HepG2 (cell line): Measurements from ENCODE around the gene NAP1L4.

Experiments
- DNMT3B ChIP-seq: conservative IDR thresholded peaks from 2 replicates; pipeline ENCODE4 v1.6.1; 2016; ENCODE audit warnings: missing biosample characterization, control low read depth
- EP300 ChIP-seq, 3 experiments: sonication (generic) in 1 of 3; formaldehyde crosslinking in 1 of 3; IDR thresholded peaks; 2 replicates each; pipeline versions ENCODE4 v1.5.1 to v1.6.1; 2011 to 2020; ENCODE audit warnings: low read depth in 2 of 3, low read length in 2 of 3, borderline replicate concordance in 1 of 3, improper control_type of control experiment in 1 of 3, mild to moderate bottlenecking in 1 of 3, missing genetic modification reagents in 1 of 3, moderate library complexity in 1 of 3
- KLF13 ChIP-seq: sonication (generic); formaldehyde crosslinking; IDR thresholded peaks from 2 replicates; pipeline ENCODE4 v1.4.0; 2020; ENCODE audit warnings: mild to moderate bottlenecking, missing genetic modification reagents
- MAF1 ChIP-seq: sonication (generic); formaldehyde crosslinking; IDR thresholded peaks from 2 replicates; pipeline ENCODE4 v1.5.0; 2020; ENCODE audit warnings: missing genetic modification reagents, borderline replicate concordance
- NCOR1 ChIP-seq: fragments of 200-600 bp; sonication (generic); IDR thresholded peaks from 2 replicates; pipeline ENCODE4 v1.7.0; 2017; ENCODE audit warnings: antibody characterized with exemption, low read length, borderline replicate concordance
- SIN3B ChIP-seq: fragments of 150-350 bp; IDR thresholded peaks from 2 replicates; pipeline ENCODE4 v1.6.1; 2014; ENCODE audit warnings: low read length
- TF ChIP-seq, protein P1 (sequence below): sonication (generic); formaldehyde crosslinking; IDR thresholded peaks from 2 replicates; pipeline ENCODE4 v1.5.0; 2020; ENCODE audit warnings: mild to moderate bottlenecking, missing genetic modification reagents, moderate library complexity
- TF ChIP-seq, protein P2 (sequence below): sonication (generic); formaldehyde crosslinking; IDR thresholded peaks from 2 replicates; pipeline ENCODE4 v1.4.0; 2020; ENCODE audit warnings: missing genetic modification reagents
- TF ChIP-seq, protein P3 (sequence below): sonication (generic); formaldehyde crosslinking; IDR thresholded peaks from 2 replicates; pipeline ENCODE4 v1.9.0; 2021; ENCODE audit warnings: missing genetic modification reagents, mild to moderate bottlenecking, borderline replicate concordance
- TF ChIP-seq, protein P4 (sequence below): fragments of 450-650 bp; IDR thresholded peaks from 2 replicates; pipeline ENCODE4 v1.6.1; 2016

DNA sequence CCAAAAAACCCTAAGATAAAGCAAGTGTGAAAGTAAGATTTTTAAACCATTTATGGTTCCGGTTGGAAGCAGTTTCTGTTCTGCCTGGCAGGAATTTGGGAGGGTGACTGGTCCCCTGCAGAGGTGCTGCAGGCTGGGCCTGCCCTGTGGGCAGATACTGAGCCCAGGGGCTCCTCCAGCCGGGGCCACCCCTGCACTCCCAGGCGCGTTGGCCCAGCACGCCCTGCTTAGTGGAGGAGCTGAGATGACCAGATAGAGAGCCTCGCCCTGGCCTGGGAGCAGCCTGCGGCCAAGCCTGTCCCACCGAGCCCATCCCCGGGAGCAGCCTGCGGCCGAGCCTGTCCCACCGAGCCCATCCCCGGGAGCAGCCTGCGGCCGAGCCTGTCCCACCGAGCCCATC, 70.9 kb downstream of the NAP1L4 start:
- TF ChIP-seq NCOR1 (no peak), DNMT3B (CRISPR knock-in tag) (no peak), MAF1 (no peak), EP300 (IDR thresholded peaks at IDR 0.05; ENCODE audit: low read depth in 2 of 2, low read length in 2 of 2) (no peak), EP300 (CRISPR knock-in tag; IDR thresholded peaks at IDR 0.05; ENCODE audit: borderline replicate concordance) (no peak), KLF13 (no peak), SIN3B (no peak)
- TF ChIP-seq, protein P1, sequence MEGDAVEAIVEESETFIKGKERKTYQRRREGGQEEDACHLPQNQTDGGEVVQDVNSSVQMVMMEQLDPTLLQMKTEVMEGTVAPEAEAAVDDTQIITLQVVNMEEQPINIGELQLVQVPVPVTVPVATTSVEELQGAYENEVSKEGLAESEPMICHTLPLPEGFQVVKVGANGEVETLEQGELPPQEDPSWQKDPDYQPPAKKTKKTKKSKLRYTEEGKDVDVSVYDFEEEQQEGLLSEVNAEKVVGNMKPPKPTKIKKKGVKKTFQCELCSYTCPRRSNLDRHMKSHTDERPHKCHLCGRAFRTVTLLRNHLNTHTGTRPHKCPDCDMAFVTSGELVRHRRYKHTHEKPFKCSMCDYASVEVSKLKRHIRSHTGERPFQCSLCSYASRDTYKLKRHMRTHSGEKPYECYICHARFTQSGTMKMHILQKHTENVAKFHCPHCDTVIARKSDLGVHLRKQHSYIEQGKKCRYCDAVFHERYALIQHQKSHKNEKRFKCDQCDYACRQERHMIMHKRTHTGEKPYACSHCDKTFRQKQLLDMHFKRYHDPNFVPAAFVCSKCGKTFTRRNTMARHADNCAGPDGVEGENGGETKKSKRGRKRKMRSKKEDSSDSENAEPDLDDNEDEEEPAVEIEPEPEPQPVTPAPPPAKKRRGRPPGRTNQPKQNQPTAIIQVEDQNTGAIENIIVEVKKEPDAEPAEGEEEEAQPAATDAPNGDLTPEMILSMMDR = no peak
- TF ChIP-seq, protein P2, sequence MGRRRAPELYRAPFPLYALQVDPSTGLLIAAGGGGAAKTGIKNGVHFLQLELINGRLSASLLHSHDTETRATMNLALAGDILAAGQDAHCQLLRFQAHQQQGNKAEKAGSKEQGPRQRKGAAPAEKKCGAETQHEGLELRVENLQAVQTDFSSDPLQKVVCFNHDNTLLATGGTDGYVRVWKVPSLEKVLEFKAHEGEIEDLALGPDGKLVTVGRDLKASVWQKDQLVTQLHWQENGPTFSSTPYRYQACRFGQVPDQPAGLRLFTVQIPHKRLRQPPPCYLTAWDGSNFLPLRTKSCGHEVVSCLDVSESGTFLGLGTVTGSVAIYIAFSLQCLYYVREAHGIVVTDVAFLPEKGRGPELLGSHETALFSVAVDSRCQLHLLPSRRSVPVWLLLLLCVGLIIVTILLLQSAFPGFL (CRISPR knock-in tag) = no peak
- TF ChIP-seq, protein P3, sequence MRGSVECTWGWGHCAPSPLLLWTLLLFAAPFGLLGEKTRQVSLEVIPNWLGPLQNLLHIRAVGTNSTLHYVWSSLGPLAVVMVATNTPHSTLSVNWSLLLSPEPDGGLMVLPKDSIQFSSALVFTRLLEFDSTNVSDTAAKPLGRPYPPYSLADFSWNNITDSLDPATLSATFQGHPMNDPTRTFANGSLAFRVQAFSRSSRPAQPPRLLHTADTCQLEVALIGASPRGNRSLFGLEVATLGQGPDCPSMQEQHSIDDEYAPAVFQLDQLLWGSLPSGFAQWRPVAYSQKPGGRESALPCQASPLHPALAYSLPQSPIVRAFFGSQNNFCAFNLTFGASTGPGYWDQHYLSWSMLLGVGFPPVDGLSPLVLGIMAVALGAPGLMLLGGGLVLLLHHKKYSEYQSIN (CRISPR knock-in tag) = no peak
- TF ChIP-seq, protein P4, sequence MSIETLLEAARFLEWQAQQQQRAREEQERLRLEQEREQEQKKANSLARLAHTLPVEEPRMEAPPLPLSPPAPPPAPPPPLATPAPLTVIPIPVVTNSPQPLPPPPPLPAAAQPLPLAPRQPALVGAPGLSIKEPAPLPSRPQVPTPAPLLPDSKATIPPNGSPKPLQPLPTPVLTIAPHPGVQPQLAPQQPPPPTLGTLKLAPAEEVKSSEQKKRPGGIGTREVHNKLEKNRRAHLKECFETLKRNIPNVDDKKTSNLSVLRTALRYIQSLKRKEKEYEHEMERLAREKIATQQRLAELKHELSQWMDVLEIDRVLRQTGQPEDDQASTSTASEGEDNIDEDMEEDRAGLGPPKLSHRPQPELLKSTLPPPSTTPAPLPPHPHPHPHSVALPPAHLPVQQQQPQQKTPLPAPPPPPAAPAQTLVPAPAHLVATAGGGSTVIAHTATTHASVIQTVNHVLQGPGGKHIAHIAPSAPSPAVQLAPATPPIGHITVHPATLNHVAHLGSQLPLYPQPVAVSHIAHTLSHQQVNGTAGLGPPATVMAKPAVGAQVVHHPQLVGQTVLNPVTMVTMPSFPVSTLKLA = no peak
